A549 treated with Mapracorat at 1 μM for 4 hours (cell line): Measurements from ENCODE around the gene PRSS38. TPM values are rescaled to one million over a fixed set of nuclear protein-coding genes. Genes with fewer than 3 reads are reported as not detected.

Experiments used
- total RNA-seq: library from RNA; stranded (reverse); fragments of 200-300 nt; extraction: Qiagen RNA extraction; gene quantifications from 5 replicates; pipeline ENCODE4 v1.2.3, GENCODE V29; 2022

Gene PRSS38
- not detected in 5 replicates for total RNA-seq

GRCh38 chr1:227815468-227816409 is at the start of gene PRSS38:
PRSS38 (plus strand) TSS chr1:227815675; CDS start chr1:227815717, 42 bp downstream.

Other genes starting within 250 kb of the PRSS38 start
- gene JMJD4, start 80.4 kb upstream of the PRSS38 start, total RNA-seq: 23.9 to 30.9 TPM (median 30.3 TPM) in 5 replicates
- gene SNAP47, start 80.2 kb upstream of the PRSS38 start, total RNA-seq: 25.4 to 29.3 TPM (median 28.6 TPM) in 5 replicates
- gene WNT9A, start 132.3 kb downstream of the PRSS38 start, total RNA-seq: 6.8 to 10.2 TPM (median 7.9 TPM) in 5 replicates
- gene WNT3A, start 191.3 kb downstream of the PRSS38 start, total RNA-seq: 0.04 to 0.06 TPM in 2 of 5 replicates, not detected in the others